A549 (cell line): ENCODE data around the gene PDHX. TPM values are rescaled to one million over a fixed set of nuclear protein-coding genes. Genes with fewer than 3 reads are reported as not detected.

Source experiments
- ATAC-seq, 2 experiments: fragments of 200-7000 bp in 1 of 2; fragments of >200 bp in 1 of 2; cut with Nextera tagmentation in 1 of 2; cut with Tn5 transposase in 1 of 2; 3 replicates each; pipeline versions ENCODE4 v1.8.0 to v1.9.1; 2018 to 2020; ENCODE audit warnings: mild to moderate bottlenecking in 1 of 2, moderate library complexity in 1 of 2
- CTCF ChIA-PET: fragments of 300-600 bp; sonication (Branson Sonifier 250); formaldehyde crosslinking; extraction: SDS; loops from one replicate; lab custom pipeline; 2021; ENCODE audit warnings: antibody characterized with exemption, inconsistent platforms; lab: Yijun Ruan, JAX
- POLR2A ChIA-PET: fragments of 350-600 bp; formaldehyde crosslinking; extraction: SDS; loops from one replicate; lab custom pipeline; 2021; ENCODE audit warnings: antibody characterized with exemption, inconsistent platforms; lab: Yijun Ruan, JAX
- DNase-seq, 2 experiments: peaks; one replicate each; pipeline versions ENCODE4 v3.0.0 to v3.0.0-alpha.2; 2011 to 2016; ENCODE audit warnings: low read depth in 1 of 2, low spot score in 1 of 2
- FAIRE-seq: peaks from 2 replicates; lab custom pipeline; 2011; peaks lifted over from hg19 to GRCh38; lab: Jason Lieb, UNC
- H3K27ac ChIP-seq, 2 experiments: fragments of >200 bp; sonication (Bioruptor Twin); formaldehyde crosslinking; 3 replicates each; pipeline ENCODE4 v1.5.1; 2016 to 2017
- H3K4me1 ChIP-seq: fragments of >200 bp; sonication (Bioruptor Twin); formaldehyde crosslinking; 3 replicates; pipeline ENCODE4 v1.6.1; 2016
- H3K4me2 ChIP-seq: fragments of >200 bp; sonication (Bioruptor Twin); formaldehyde crosslinking; 3 replicates; pipeline ENCODE4 v1.6.1; 2016
- H3K4me3 ChIP-seq: fragments of >200 bp; sonication (Bioruptor Twin); formaldehyde crosslinking; 3 replicates; pipeline ENCODE4 v1.5.1; 2016
- H3K9me3 ChIP-seq: fragments of >200 bp; sonication (Bioruptor Twin); formaldehyde crosslinking; 3 replicates; pipeline ENCODE4 v1.6.1; 2016
- CBX2 ChIP-seq: fragments of 200-600 bp; sonication (generic); IDR thresholded peaks from 2 replicates; pipeline ENCODE4 v1.6.1; 2016; ENCODE audit warnings: low read depth, mild to moderate bottlenecking, borderline replicate concordance
- CEBPB ChIP-seq, 2 experiments: fragments of >200 bp in 1 of 2; sonication (Bioruptor Twin) in 1 of 2; formaldehyde crosslinking in 1 of 2; IDR thresholded peaks; 2 replicates each; pipeline ENCODE4 v1.6.1; 2012 to 2016
- CHD2 ChIP-seq: fragments of 150-350 bp; IDR thresholded peaks from 2 replicates; pipeline ENCODE4 v1.6.1; 2014; ENCODE audit warnings: low read length; ENCODE audit not compliant: partially characterized antibody
- EHF ChIP-seq: fragments of 250-450 bp; sonication (Bioruptor Pico); IDR thresholded peaks from 2 replicates; pipeline ENCODE4 v1.5.0; 2020; ENCODE audit warnings: mild to moderate bottlenecking
- EHMT2 ChIP-seq: fragments of 200-600 bp; sonication (generic); IDR thresholded peaks from 2 replicates; pipeline ENCODE4 v1.6.1; 2016; ENCODE audit warnings: antibody characterized with exemption, low read depth, mild to moderate bottlenecking, moderate library complexity
- EP300 ChIP-seq, 2 experiments: fragments of >200 bp; sonication (Bioruptor Twin); formaldehyde crosslinking; IDR thresholded peaks; 2 replicates in 1 of 2; 3 replicates in 1 of 2; pipeline ENCODE4 v1.6.1; 2016 to 2017
- HDAC2 ChIP-seq: fragments of 200-600 bp; sonication (generic); IDR thresholded peaks from 2 replicates; pipeline ENCODE4 v1.6.1; 2016
- HOXA7 ChIP-seq: fragments of 250-450 bp; sonication (Bioruptor Pico); IDR thresholded peaks from 2 replicates; pipeline ENCODE4 v1.5.0; 2020; ENCODE audit warnings: mild to moderate bottlenecking, moderate library complexity
- JUN ChIP-seq, 2 experiments: fragments of >200 bp; sonication (Bioruptor Twin); formaldehyde crosslinking; IDR thresholded peaks; 2 replicates in 1 of 2; 3 replicates in 1 of 2; pipeline ENCODE4 v1.6.1; 2016 to 2017
- JUNB ChIP-seq: fragments of >200 bp; sonication (Bioruptor Twin); formaldehyde crosslinking; IDR thresholded peaks from 2 replicates; pipeline ENCODE4 v1.6.1; 2016
- KDM1A ChIP-seq: fragments of 200-600 bp; sonication (generic); IDR thresholded peaks from 2 replicates; pipeline ENCODE4 v1.6.1; 2016; ENCODE audit warnings: low read depth, mild to moderate bottlenecking
- MAX ChIP-seq: IDR thresholded peaks from 2 replicates; pipeline ENCODE4 v1.6.1; 2012
- MYC ChIP-seq: IDR thresholded peaks from 2 replicates; pipeline ENCODE4 v1.6.1; 2012; ENCODE audit warnings: mild to moderate bottlenecking, inconsistent platforms, low read length, improper control_type of control experiment, borderline replicate concordance
- NFE2L2 ChIP-seq: fragments of 150-350 bp; conservative IDR thresholded peaks from 2 replicates; pipeline ENCODE4 v1.6.1; 2014; ENCODE audit warnings: low read length
- REST ChIP-seq: fragments of 200-600 bp; sonication (generic); IDR thresholded peaks from 2 replicates; pipeline ENCODE4 v1.6.1; 2016; ENCODE audit warnings: antibody characterized with exemption, mild to moderate bottlenecking, moderate library complexity
- RFX5 ChIP-seq: fragments of 450-650 bp; IDR thresholded peaks from 2 replicates; pipeline ENCODE4 v1.7.1; 2014; ENCODE audit warnings: antibody characterized with exemption, mild to moderate bottlenecking, moderate library complexity
- SMC3 ChIP-seq: fragments of >200 bp; sonication (Bioruptor Twin); formaldehyde crosslinking; IDR thresholded peaks from 3 replicates; pipeline ENCODE4 v1.6.1; 2018; ENCODE audit warnings: inconsistent platforms
- TFCP2L1 ChIP-seq: fragments of 250-450 bp; sonication (Bioruptor Pico); IDR thresholded peaks from 2 replicates; pipeline ENCODE4 v1.5.0; 2021; ENCODE audit warnings: mild to moderate bottlenecking
- TP53 ChIP-seq: fragments of 250-450 bp; sonication (Bioruptor Pico); IDR thresholded peaks from 2 replicates; pipeline ENCODE4 v1.5.0; 2021; ENCODE audit warnings: mild to moderate bottlenecking, moderate library complexity
- USF2 ChIP-seq: fragments of 450-650 bp; IDR thresholded peaks from 2 replicates; pipeline ENCODE4 v1.6.1; 2014; ENCODE audit warnings: antibody characterized with exemption
- ZC3H11A ChIP-seq: fragments of 450-650 bp; IDR thresholded peaks from 2 replicates; pipeline ENCODE4 v1.6.1; 2014; ENCODE audit warnings: antibody characterized with exemption, mild to moderate bottlenecking
- ZFP36 ChIP-seq: fragments of 450-650 bp; IDR thresholded peaks from 2 replicates; pipeline ENCODE4 v1.6.1; 2014; ENCODE audit warnings: borderline replicate concordance; ENCODE audit not compliant: partially characterized antibody
- WGBS: methylation state at CpG from one replicate; pipeline ENCODE4 v1.1.6; 2017; ENCODE audit errors: missing lambda C conversion rate; 5-methylcytosine and 5-hydroxymethylcytosine counted together
- polyA plus RNA-seq, 4 experiments: library from polyadenylated mRNA; depleted of rRNA in 3 of 4; stranded (reverse); fragments of >200 nt; fragmentation: RNase III in 1 of 4; extraction: RNeasy Plus Mini Kit Qiagen cat#74134 plus additional on column Dnase treatment in 1 of 4; gene quantifications; 2 replicates in 3 of 4; 3 replicates in 1 of 4; pipeline ENCODE4 v1.2.3, GENCODE V29; 2011 to 2017
- TF ChIP-seq, protein P1 (sequence below): fragments of 150-350 bp; IDR thresholded peaks from 2 replicates; pipeline ENCODE4 v1.6.1; 2014; ENCODE audit warnings: low read depth, mild to moderate bottlenecking, low read length
- TF ChIP-seq, protein P2 (sequence below): fragments of >200 bp; sonication (Bioruptor Twin); formaldehyde crosslinking; IDR thresholded peaks from 3 replicates; pipeline ENCODE4 v1.6.1; 2016
- TF ChIP-seq, protein P3 (sequence below): fragments of 250-450 bp; sonication (Bioruptor Pico); IDR thresholded peaks from 2 replicates; pipeline ENCODE4 v1.5.0; 2021; ENCODE audit warnings: mild to moderate bottlenecking, moderate library complexity, borderline replicate concordance

PDHX gene
- polyA plus RNA-seq, 2 of the 4 experiments (the other 2 are of a cell fraction), result 46.5 to 87.4 TPM

- no peak for ATAC-seq
- FAIRE-seq, result no peak
- 93% methylated on average over 2 of the region's 2 CpGs for WGBS
- Histone ChIP-seq H3K4me1 (0 out of 3 replicates have a peak, but pooled peaks cover 5% of the 10 kb centered on the region), H3K27ac (no peak overlapping the region), H3K4me3 (no peak overlapping the region), H3K4me2 (no peak overlapping the region), H3K9me3 (no peaks in the 10 kb centered on the region)
- ChIA-PET CTCF (no interaction called here), POLR2A (no interaction called here)
- TF ChIP-seq EHF, result no peak
- TF ChIP-seq MAX, result no peak
- TF ChIP-seq SMC3, result no peak
- no peak for TF ChIP-seq KDM1A
- TF ChIP-seq ZFP36, result no peak
- no peak for TF ChIP-seq HDAC2
- no peak for TF ChIP-seq JUNB
- TF ChIP-seq, protein P1, sequence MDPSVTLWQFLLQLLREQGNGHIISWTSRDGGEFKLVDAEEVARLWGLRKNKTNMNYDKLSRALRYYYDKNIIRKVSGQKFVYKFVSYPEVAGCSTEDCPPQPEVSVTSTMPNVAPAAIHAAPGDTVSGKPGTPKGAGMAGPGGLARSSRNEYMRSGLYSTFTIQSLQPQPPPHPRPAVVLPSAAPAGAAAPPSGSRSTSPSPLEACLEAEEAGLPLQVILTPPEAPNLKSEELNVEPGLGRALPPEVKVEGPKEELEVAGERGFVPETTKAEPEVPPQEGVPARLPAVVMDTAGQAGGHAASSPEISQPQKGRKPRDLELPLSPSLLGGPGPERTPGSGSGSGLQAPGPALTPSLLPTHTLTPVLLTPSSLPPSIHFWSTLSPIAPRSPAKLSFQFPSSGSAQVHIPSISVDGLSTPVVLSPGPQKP, result no peak
- no peak for TF ChIP-seq CEBPB (IDR thresholded peaks at IDR 0.05)
- TF ChIP-seq, protein P2, sequence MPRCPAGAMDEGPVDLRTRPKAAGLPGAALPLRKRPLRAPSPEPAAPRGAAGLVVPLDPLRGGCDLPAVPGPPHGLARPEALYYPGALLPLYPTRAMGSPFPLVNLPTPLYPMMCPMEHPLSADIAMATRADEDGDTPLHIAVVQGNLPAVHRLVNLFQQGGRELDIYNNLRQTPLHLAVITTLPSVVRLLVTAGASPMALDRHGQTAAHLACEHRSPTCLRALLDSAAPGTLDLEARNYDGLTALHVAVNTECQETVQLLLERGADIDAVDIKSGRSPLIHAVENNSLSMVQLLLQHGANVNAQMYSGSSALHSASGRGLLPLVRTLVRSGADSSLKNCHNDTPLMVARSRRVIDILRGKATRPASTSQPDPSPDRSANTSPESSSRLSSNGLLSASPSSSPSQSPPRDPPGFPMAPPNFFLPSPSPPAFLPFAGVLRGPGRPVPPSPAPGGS, result no peak
- TF ChIP-seq HOXA7 (CRISPR knock-in tag), result no peak
- no peak for DNase-seq
Measured at GRCh38 chr11:34990916-34991315, 74.5 kb downstream of the PDHX start.

DNA sequence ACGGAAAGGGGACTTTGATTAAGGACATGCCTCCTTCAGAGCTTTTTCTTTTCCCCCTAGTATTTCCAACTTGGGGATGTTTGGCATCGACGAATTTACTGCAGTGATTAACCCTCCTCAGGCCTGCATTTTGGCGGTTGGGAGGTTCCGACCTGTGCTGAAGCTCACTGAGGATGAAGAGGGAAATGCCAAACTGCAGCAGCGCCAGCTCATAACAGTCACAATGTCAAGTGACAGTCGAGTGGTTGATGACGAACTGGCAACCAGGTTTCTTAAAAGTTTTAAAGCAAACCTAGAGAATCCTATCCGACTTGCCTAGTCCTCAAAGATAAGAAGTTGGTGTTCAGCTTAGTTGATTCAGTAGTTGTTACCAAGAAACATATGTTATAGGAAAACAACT is 78.4 kb downstream of the PDHX start:
- DNase-seq (no peak), FAIRE-seq (no peak), ATAC-seq (no peak)
- Histone ChIP-seq H3K4me3 (no peak overlapping the region), H3K4me2 (no peak overlapping the region), H3K4me1 (peaks cover 16% of the 10 kb centered on the region), H3K27ac (no peak overlapping the region), H3K9me3 (no peaks in the 10 kb centered on the region)
- no peak for TF ChIP-seq JUN (IDR thresholded peaks at IDR 0.05)
- no peak for TF ChIP-seq EHMT2
- TF ChIP-seq TFCP2L1, result no peak
- TF ChIP-seq HDAC2, result no peak
- no peak for TF ChIP-seq CBX2
- TF ChIP-seq USF2, result no peak
- no peak for TF ChIP-seq RFX5
- TF ChIP-seq JUNB, result no peak
- TF ChIP-seq CHD2, result no peak
- TF ChIP-seq, protein P3, sequence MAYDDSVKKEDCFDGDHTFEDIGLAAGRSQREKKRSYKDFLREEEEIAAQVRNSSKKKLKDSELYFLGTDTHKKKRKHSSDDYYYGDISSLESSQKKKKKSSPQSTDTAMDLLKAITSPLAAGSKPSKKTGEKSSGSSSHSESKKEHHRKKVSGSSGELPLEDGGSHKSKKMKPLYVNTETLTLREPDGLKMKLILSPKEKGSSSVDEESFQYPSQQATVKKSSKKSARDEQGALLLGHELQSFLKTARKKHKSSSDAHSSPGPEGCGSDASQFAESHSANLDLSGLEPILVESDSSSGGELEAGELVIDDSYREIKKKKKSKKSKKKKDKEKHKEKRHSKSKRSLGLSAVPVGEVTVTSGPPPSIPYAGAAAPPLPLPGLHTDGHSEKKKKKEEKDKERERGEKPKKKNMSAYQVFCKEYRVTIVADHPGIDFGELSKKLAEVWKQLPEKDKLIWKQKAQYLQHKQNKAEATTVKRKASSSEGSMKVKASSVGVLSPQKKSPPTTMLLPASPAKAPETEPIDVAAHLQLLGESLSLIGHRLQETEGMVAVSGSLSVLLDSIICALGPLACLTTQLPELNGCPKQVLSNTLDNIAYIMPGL (CRISPR knock-in tag), result no peak
- no peak for TF ChIP-seq NFE2L2
- TF ChIP-seq TP53 (CRISPR knock-in tag), result no peak
- TF ChIP-seq MYC, result no peak
- no peak for TF ChIP-seq EP300 (IDR thresholded peaks at IDR 0.05)
- TF ChIP-seq ZC3H11A, result no peak
- no peak for TF ChIP-seq REST
- no peak for TF ChIP-seq MAX
- ChIA-PET POLR2A (no interaction called here), CTCF (interaction anchor here (0.7 to 1.3 kb wide), 4 partner anchors 9 to 399 kb away, joined by 3 to 7 read pairs (median 3); no protein-coding TSS in a partner anchor)
- WGBS, result 89% methylated on average over 9 of the region's 9 CpGs
